EL (cell line): ENCODE data around the gene SLCO4C1.
"Not testable (repeated sequence)": the region's sequence is repeated elsewhere in the genome, so short reads cannot be mapped to it uniquely, and the experiment has no call there.

Experiments used
- DNase-seq: peaks from one replicate; pipeline ENCODE4 v3.0.0-alpha.2; 2016

Gene SLCO4C1

GRCh38 chr5:102296178-102296817 is at the start of gene SLCO4C1:
SLCO4C1 (minus strand) TSS chr5:102296284; CDS start chr5:102296262, 22 bp downstream.
- peak; percentile 2 for DNase-seq

- no peak for DNase-seq
Measured at GRCh38 chr5:102341681-102342288, 45.7 kb upstream of the SLCO4C1 start.

- DNase-seq: no peak
Measured at GRCh38 chr5:102324714-102325113, 28.6 kb upstream of the SLCO4C1 start.

GRCh38 chr5:102318801-102319200 is 22.7 kb upstream of the SLCO4C1 start:
- not testable (repeated sequence) for DNase-seq

- DNase-seq: no peak
Measured at GRCh38 chr5:102314328-102314727, 18.2 kb upstream of the SLCO4C1 start.

- DNase-seq: no peak
Measured at GRCh38 chr5:102313912-102314311, 17.8 kb upstream of the SLCO4C1 start.

- no peak for DNase-seq
Measured at GRCh38 chr5:102312586-102313370, 16.7 kb upstream of the SLCO4C1 start.

- DNase-seq: no peak
Measured at GRCh38 chr5:102309586-102309985, 13.5 kb upstream of the SLCO4C1 start.

- DNase-seq: no peak
Measured at GRCh38 chr5:102307232-102307631, 11.1 kb upstream of the SLCO4C1 start.

GRCh38 chr5:102306121-102306520 is 10.0 kb upstream of the SLCO4C1 start:
- no peak for DNase-seq

- DNase-seq: no peak
Measured at GRCh38 chr5:102295534-102296177, 428 bp downstream of the SLCO4C1 start.

GRCh38 chr5:102294886-102295395 is 1.1 kb downstream of the SLCO4C1 start:
- no peak for DNase-seq

GRCh38 chr5:102290004-102290403 is 6.1 kb downstream of the SLCO4C1 start:
- DNase-seq: no peak

- DNase-seq: no peak
Measured at GRCh38 chr5:102289251-102289899, 6.7 kb downstream of the SLCO4C1 start.

GRCh38 chr5:102288630-102289029 is 7.5 kb downstream of the SLCO4C1 start:
- DNase-seq: no peak

- no peak for DNase-seq
Measured at GRCh38 chr5:102286476-102286875, 9.6 kb downstream of the SLCO4C1 start.

GRCh38 chr5:102283102-102283797 is 12.8 kb downstream of the SLCO4C1 start:
- no peak for DNase-seq

- no peak for DNase-seq
Measured at GRCh38 chr5:102279711-102280110, 16.4 kb downstream of the SLCO4C1 start.

- DNase-seq: no peak
Measured at GRCh38 chr5:102278231-102278630, 17.9 kb downstream of the SLCO4C1 start.

GRCh38 chr5:102277144-102277543 is 18.9 kb downstream of the SLCO4C1 start:
- DNase-seq: no peak

- DNase-seq: no peak
Measured at GRCh38 chr5:102271759-102272158, 24.3 kb downstream of the SLCO4C1 start.

- DNase-seq: no peak
Measured at GRCh38 chr5:102270036-102270435, 26.0 kb downstream of the SLCO4C1 start.
